NCI-H1417 treated with DMSO at 0.1 percent for 48 hours (cell line): ENCODE data around the gene ARHGAP8.
"Not testable (repeated sequence)": the region's sequence is repeated elsewhere in the genome, so short reads cannot be mapped to it uniquely, and the experiment has no call there.

Experiments
- DNase-seq: peaks from one replicate; lab custom pipeline; 2025; lab: John Stamatoyannopoulos, UW

Gene ARHGAP8

DNA sequence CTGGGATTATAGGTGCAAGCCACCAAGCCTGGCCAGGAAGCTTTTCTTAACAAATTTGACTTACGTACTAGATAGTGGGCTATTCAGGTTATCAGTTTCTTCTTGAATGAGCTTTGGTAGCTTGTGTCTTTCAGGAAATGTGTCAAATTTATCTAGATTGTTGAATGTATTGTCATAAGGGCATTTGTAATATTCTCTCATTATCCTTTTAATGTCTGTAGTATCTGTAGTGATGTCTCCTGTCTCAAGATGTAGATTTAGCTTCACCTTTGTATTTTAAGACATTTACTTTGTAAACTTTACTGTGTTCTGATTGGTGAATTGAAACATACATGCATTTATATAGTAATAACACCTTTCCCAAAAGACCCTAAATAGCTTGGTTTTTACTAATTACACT lies 20.7 kb downstream of the ARHGAP8 start:
- DNase-seq: no peak

DNA sequence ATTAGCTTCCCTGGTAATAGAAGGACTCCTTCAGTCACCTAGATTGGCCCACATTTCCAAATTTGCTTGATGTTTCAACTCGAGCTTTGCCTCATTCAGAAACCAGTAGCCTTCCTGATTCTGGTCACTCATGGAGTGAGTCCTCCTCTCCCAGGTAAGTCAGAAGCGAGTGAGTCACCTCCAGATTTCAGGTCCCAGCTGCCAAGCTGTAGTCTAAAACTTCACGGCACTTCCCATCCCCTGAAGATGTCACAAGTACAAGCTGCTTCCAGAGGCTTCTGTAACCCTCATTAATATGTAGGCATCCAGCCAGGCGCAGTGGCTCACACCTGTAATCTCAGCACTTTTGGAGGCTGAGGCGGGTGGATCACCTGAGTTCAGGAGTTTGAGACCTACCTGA lies 23.5 kb downstream of the ARHGAP8 start:
- DNase-seq: no peak

DNA sequence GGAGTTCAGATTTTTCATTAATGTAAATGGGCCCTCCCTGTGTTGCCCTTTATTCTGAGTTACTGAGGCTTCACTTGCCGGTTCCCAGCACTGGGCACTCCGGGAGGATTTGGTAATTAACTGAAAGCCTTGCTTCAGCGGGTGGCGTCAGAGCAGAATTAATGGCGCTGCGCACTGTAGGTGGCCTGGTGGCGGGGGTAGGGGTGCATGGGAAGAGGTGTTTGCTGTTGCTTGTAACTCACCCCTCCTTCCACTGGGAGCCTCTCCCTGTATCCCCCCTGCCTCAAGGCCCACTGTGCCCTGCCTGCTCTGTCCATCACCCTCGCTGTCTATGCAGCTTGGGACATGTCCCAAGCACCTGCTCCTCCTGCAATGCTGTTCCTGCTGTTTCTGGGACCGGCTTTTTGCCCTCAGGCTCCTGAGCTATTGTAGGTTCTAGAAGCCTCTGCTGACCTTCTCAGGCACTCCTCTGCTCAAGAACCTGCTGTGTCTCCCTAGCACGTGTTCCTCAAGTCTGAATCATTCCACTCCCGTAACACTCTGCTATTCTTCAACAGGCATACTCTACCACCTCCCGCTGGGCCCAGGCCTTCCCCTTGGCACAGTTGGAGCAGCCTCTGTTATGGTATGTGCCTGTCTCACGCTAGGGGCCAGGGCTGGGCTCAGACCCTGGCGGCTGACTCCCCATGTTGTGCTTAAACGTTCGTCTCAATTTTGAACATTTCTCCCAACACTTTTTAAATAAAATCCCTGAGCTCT lies 24.4 kb downstream of the ARHGAP8 start:
- no peak for DNase-seq

DNA sequence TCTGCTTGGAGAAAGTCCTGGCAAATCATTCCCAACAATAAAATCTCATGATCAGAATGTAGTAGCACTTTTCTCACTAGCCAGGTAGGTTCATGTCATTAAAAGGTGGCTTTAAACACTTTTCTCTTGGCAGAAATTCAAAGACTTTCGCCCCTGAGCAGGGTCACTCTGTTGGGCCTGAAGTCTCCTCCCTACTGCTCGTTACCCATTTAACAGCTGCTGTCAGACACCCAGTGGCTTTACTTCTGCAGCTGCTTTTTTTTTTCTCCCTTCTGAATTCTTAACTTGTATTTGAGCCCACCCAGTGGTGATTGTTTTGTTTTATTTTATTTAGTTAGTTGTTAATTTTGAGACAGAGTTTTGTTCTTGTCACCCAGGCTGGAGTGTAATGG lies 25.0 kb downstream of the ARHGAP8 start:
- no peak for DNase-seq

DNA sequence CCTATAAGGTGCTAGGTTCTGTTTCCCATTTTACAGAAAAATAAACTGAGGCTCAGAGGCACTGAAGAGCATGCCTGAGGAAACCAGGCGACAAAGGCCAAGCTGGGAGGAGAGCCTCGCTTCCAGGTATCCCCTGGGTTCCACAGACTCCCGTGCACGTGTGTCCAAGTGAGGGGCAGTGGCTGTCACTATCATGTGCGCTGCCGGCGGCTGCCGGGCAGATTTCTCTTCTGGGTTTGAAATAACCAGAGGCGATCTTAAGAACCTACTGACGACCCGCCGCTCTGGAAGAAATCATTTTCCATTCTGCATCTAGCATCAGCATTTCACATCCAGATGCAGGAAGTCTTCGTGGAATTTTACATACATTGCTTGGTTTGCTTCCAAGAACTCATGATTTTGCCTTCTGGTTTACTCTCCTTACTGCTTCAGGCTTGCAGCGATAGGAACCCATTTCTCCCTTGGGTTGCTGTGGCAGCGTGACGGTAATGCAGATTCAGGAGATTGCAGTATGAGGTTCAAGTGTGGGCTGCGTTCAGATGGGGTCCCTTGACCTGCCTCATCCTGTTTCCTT lies 28.6 kb downstream of the ARHGAP8 start:
- no peak for DNase-seq

DNA sequence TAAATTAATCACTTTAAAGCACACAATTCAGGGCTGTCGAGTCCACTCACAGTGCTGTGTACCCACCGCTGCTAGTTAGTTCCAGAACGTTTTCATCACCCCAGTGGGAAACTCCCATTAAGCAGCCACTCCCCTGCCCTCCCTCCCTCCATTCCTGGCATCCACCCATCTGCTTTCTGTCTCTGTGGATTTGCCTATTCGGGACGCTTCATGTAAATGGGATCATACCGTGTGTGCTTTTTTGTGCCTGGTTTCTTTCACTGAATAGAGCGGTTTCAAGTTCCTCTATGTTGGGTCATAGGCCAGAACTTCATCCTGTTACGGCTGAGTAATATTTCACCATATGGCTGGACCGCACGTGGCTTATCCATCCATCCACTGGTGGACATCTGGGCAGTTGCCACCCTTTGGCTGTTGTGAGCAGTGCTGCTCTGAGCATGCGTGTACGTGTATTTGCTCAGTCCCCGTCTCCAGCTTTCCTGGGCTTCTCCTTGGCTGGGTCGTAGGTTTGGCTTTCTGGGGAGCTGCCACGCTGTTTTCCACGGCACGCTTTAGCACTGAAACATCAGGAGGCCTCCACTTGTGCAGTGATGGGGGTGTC lies 30.1 kb downstream of the ARHGAP8 start:
- DNase-seq: no peak

DNA sequence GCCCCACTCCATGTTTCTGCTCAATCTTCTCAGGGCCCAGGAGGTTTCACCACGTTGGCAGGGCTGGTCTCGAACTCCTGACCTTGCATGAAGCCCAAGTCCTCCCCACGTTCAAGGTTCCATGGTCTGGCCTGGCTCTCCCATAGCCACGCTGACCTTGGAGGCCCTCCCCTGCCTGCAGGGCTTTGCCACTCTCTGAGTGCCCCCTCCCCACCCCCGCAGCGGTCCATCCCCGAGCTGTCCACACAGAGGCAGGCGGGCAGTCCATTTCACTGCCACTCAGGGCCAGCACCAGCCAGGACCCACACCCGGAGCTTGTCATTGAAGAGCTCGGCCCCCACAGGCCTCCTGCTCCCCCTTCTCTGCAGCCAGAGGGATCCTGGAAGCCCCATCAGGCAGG lies 30.7 kb downstream of the ARHGAP8 start:
- DNase-seq: no peak

DNA sequence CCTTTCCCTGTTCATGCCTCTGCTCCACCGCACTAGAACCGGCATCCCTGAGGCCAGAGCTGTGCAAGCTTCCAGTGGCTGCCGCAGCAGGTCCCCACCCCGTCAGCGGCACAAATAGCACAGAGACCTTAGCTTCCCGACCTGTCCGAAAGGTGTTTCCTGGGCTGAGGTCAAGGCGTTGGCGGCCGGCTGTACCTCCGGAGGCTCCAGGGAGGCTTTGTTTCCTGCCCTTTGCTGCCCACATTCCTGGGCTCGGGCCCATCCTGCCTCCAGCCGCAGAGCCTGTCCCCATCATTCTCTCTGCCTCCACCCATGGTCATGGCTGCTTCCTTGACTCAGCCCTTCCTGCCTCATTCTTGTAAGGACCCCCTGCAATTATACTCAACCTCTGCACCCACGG lies 31.2 kb downstream of the ARHGAP8 start:
- DNase-seq: no peak

DNA sequence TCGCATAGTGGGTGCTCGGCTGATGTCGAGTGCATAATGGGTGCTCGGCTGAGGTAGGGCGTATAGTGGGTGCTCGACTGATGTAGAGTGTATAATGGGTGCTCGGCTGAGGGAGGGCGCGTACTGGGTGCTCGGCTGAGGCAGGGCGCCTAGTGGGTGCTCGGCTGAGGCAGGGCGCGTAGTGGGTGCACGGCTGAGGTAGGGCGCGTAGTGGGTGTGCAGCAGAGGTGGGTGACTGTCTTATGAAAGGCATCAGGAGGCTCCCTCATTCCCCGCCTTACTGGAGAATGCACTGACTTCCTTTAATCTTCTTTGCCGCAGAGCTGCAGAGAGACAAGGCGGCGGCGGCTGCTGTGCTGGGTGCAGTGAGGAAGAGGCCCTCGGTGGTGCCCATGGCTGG lies 33.8 kb downstream of the ARHGAP8 start:
- no peak for DNase-seq

DNA sequence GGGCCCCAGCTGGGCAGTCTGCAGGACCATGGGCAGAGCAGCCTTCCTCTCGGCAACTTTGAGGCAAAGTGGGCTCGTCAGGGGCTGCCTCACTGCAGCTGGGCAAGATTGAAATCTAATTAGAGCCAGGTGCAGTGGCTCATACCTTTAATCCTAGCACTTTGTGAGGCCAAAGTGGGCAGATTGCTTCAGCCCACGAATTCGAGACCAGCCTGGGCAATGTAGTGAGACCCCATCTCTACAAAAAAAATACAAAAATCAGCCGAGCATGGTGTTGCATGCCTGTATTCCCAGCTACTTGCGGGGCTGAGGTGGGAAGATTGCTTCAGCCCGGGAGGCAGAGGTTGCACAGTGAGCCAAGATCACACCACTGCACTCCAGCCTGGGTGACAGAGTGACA lies 34.2 kb downstream of the ARHGAP8 start:
- DNase-seq: no peak

DNA sequence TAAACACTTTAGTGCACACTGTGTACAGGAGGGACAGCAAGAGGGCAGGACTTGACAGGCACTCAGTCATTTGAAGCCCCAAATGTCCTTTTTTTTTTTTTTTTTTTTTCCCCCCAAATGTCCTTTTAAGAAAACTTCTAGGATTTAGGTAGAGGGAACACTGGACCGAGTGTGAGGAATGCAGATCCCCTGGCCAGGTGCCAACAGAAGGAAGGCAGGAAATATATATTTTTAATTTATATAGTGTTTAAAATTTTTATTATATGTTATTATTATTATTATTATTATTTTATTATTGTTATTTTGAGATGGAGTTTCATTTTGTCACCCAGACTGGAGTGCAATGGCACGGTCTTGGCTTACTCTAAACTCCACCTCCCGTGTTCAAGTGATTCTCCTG lies 35.5 kb downstream of the ARHGAP8 start:
- DNase-seq: no peak

DNA sequence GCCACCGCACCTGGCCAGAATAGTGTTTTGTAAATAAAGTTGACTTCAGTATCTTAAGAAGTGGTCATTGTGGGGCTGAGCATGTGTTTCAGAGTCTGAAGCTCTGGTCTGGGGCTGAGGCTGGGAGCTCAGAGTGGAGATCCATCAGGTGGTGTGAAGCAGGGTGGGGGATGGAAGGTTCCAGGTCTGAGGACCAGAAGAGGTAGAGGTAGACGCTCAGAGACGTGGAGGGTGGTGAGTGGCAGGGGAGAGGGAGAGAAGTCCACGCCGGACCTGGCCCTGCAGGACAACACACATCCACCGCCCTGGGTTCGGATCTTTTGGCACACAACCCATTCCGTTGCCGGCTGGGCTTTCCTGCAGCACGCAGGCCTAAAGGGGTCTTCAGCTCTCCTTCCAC lies 40.7 kb downstream of the ARHGAP8 start:
- DNase-seq: no peak

DNA sequence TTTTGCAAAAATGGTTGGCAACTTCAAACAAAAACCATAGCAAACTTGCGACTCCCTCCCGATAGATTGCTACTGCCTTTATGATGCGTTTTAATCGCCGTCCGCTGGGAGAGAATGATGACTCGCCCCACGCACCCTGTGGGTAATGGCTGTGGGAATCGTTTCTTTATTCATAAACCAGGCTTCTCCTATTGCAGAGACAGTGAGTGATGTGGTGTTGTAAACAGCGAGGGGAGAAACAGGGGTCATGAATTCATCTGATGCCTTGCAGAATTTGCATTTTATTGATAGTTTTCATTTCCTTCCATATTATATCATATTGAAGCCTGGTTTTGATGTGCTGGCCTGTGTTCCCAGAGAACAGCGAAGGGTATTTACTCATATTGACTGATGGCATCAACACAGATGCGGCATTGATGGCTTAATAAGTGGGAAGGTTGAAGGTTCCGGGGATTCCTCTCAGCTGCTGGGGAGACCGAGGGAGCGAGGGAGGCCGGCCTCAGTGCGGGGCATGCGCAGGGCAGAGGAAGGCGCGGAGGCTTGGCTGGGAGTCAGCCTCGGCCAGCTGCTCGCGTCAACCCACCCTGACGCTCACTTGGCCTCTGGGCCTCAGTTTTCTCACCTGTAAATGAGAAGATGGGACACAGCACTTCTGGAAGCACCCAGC lies 41.3 kb downstream of the ARHGAP8 start:
- DNase-seq: no peak

DNA sequence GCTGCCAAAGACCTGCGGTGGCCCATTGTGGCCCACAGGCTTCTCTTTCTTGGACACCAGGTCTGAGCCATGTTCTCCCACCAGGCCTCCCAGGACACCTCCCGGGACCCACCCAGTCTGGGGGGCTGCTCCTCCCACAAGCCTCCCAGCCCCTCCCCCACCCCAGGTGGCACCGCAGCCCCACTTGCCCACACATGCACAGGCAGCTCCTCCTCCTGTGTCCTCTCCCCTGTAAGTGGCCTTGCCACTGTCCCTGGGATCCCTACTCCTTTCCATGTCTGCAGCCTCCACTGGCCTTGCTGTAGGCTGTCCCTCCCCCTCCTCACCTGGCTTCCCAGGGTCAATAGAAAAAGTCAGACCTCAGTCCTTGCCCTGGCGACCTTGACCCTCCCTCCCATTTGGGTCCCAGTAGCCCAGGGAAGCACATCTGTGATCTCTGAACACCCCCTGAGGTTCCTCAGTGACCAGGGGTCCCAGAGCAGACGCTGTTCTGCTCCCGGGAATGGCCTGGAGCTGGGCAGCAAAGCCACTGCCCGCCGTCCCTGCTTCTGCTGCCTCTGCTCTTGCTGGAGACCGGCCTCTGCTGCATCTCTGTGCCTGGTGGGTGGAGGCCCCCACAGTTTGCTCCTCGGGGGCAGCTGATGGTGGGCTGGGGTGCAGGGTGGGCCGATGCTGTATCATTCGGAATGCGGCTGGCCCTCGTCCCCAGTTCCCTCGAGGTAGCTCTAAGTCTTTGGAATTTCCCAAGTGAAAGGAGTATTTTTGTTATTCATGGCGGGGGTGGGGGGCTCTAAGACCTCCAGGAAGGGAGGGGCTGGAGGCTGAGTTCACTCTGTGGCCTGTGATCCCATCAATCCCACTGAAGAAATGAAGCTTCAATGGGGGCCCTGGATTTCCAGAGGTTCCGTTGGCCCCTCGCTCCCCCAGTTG lies 43.6 kb downstream of the ARHGAP8 start:
- DNase-seq: no peak

DNA sequence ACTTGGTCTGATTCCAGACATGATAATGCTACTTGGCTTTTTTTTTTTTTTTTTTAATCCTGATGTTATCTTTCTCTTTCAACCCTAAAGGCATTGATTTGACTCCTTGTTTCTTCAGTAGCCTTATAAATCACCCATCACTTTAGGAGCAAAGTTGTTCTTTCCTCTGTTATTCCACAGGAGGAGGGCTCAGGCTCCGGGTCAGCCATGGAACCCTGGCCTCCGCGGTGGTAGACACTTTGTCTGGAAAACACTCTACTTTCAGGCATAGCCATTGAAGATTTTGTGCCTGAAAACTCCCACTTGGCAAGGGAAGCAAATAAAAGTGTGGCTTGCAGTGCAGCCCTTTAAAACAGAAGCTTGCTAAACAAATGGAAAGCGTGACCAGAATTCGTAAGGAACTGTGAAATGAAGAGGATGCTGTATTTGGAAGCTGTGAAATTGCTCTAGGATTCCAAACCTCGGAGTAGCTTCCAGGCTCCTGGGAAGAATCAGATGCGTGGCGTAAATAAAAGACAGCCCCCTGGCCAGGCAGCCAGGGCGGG lies 44.9 kb downstream of the ARHGAP8 start:
- DNase-seq: no peak

DNA sequence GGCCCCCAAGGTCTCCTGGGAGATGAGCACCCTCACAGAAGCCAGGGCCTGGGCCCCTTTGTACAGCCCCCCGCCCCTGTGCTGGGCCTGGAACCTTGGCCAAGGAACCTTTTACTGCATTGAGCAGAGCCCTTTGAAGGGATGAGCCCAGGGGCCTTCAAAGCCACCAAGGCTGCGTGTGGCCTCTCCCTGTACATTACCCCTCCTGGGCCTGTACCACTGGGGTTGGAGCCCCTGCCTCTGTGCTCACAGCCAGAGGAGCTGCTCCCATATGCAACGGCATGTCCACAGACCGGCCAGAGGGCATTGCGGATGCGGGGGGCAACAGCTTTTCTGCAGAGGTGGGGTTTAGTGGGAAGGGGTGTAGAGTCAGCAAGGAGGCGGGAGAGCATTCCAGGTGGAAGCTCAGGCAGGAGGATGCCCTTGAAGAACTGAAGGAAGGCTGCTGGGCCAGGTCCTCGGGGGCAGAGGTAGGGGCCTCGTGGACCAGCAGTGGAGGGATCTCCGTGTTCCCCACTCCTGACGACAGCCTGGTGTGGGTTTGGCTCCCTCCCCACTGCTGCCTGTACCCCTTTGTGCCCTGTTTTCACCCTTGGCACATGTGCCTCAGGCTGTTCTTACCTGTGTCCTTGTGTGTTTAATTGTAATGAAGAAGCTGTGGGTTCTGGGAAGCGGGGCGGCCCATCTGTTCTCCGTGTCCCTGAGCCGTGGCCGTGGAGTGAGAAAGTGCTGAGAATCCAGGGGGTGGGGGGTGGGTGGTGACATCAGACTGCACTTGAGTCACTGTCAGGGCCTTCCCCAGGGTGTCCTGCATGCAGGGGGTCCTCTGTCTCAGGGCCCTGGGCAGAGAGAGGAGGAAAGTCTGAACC lies 46.9 kb downstream of the ARHGAP8 start:
- DNase-seq: no peak

DNA sequence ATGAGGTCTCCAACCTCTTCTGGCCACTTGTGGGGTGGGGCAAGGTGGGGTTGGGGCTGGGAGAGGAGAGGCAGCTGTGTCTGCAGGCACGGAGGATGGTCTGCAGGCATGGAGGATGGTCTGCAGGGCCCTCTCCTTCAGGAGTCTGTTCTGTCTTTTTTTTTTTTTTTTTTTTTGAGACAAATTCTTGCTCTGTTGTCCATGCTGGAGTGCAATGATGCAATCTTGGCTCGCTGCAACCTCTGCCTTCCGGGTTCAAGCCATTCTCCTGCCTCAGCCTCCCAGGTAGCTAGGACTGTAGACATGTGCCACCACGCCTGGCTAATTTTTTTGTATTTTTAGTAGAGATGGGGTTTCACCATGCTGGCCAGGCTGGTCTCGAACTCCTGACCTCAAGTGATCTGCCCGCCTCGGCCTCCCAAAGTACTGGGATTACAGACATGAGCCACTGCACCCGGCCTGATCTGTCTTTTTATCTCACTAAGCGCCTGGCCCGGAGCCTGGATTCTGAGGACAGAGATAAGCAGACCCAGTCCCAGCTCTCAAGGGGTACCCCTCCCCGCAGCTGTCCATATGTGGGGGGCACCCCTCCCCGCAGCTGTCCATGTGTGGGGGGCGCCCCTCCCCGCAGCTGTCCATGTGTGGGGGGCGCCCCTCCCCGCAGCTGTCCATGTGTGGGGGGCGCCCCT lies 47.7 kb downstream of the ARHGAP8 start:
- not testable (repeated sequence) for DNase-seq

DNA sequence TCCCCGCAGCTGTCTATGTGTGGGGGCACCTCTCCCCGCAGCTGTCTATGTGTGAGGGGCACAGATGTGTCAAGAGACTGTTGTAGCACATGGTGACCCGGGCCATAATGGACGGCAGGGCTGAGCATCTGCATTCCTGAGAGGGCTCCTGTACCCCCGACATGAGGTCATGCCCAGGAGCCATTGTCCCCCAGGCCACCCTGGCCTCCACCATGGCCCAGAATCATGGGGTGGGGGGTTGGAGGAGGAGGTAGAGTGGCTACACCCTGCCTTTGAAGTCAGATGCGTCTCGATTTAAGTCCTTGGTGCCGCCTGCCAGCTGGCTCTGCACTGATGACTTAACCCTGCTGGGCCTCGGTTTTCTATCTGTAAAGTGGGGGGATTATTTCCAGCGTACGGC lies 49.1 kb downstream of the ARHGAP8 start:
- DNase-seq: no peak

DNA sequence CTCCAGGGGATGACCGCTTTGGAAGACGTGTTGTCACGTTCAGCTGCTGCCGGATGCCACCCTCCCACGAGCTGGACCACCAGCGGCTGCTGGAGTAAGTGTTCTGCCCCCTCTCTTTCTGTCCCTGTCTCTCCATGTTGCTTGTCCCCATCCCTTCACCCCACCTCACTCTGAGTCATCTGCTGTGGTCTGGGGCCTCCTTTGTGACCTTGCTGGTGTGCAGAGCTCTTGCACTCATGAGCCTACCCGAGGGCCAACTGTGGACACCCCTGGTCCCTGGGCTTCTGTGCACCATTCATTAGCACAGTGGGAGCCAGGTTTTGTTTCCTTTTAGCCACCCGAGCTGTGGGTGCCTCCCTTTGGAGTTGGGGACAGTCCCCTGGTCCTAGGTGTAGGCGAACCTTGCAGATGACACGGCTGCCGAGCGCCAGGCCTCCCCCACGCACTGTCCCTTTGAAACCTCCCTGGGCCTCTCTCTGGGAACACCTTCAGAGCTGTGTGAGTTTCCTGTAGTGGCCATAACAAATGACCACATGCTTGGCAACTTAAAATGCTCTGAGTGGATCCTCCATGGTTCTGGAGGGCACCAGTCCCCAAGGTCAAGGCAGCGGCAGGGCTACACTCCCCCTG lies 49.8 kb downstream of the ARHGAP8 start:
- no peak for DNase-seq

DNA sequence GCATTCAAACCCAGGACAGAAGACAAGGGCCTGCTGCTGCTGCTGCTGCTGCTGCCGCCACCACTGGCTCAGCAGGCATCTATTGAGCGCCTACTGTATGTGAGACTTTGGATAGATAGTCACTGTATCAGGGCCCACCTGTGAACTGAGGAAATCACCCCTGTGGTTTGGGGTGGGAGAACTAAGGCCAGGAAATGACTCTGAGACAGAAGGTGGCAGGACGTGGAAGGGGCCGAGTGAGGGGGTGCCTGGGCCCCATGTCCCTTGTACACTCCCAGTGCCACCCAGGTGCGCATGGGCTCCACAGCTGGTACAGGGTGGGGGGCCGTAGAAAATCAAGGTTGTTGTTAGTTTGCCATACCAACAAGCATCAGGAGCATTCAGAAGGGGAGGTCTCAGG lies 50.6 kb downstream of the ARHGAP8 start:
- no peak for DNase-seq
